Measurements from ENCODE around the gene TPSAB1.

GRCh38 chr16:1201444-1201843, 39.1 kb upstream of the TPSAB1 start:
- TF ChIP-seq CTCF (IDR thresholded peaks at IDR 0.05) (no peak), POLR2A (IDR thresholded peaks at IDR 0.05) (no peak)
